ENCODE results near the gene GAS2L2. TPM values are rescaled to one million over a fixed set of nuclear protein-coding genes. Genes with fewer than 3 reads are reported as not detected.

The GAS2L2 gene
- total and polyA plus RNA-seq, 12 donors, result 0.03 to 0.89 (median 0.14) TPM; not detected in 4

GRCh38 chr17:35715416-35715815, 37.6 kb downstream of the GAS2L2 start:
- Histone ChIP-seq H3K27me3 (no peaks in the 10 kb centered on the region), H3K4me1 (peaks cover 9 to 60% (median 38%) of the 10 kb centered on the region in 9 donors), H3K36me3 (peaks cover 0 to 95% (median 9%) of the 10 kb centered on the region in 9 donors), H3K27ac (peak overlapping the region in 6 of 10 donors; percentile 72 to 92 (median 86)), H3K9me3 (no peaks in the 10 kb centered on the region), H3K4me3 (no peak overlapping the region)
- TF ChIP-seq CTCF (IDR thresholded peaks at IDR 0.05), result no peak
- intact Hi-C loops (cut with DNase I), result no loop called here
- ATAC-seq (no peak), DNase-seq (no peak)

- TF ChIP-seq CTCF (IDR thresholded peaks at IDR 0.05), result no peak
- intact Hi-C loops (cut with DNase I), result no loop called here
- Histone ChIP-seq H3K4me1 (peaks cover 9 to 60% (median 38%) of the 10 kb centered on the region in 9 donors), H3K9me3 (no peaks in the 10 kb centered on the region), H3K27ac (peak overlapping the region in 8 of 10 donors; percentile 34 to 92 (median 84)), H3K4me3 (no peak overlapping the region), H3K27me3 (no peaks in the 10 kb centered on the region), H3K36me3 (peaks cover 0 to 96% (median 11%) of the 10 kb centered on the region in 9 donors)
- WGBS, 2 donors, result 82 to 93% methylated on average over 2 of the region's 2 CpGs
- no peak for ATAC-seq
- no peak for DNase-seq
Measured at GRCh38 chr17:35714988-35715387, 38.1 kb downstream of the GAS2L2 start.

GRCh38 chr17:35713069-35713728, 39.8 kb downstream of the GAS2L2 start:
- H3K4me3 ChIP-seq, result peak overlapping the region in 2 of 10 donors; percentile 4 to 9
- H3K36me3 ChIP-seq, result peaks cover 0 to 90% (median 9%) of the 10 kb centered on the region in 9 donors
- DNase-seq (peak in 1 of 2 donors; percentile 51), ATAC-seq (peak; percentile 89 to 95 (median 92))
- H3K9me3 ChIP-seq, result no peaks in the 10 kb centered on the region
- WGBS, 2 donors, result 6 to 11% methylated on average over 7 of the region's 7 CpGs
- peaks cover 11 to 77% (median 52%) of the 10 kb centered on the region in 9 donors for H3K4me1 ChIP-seq
- intact Hi-C loops (cut with DNase I), result no loop called here
- H3K27me3 ChIP-seq, result no peaks in the 10 kb centered on the region
- H3K27ac ChIP-seq, result peak overlapping the region; percentile 63 to 92 (median 79)
- TF ChIP-seq CTCF (IDR thresholded peaks at IDR 0.05), result no peak

DNA sequence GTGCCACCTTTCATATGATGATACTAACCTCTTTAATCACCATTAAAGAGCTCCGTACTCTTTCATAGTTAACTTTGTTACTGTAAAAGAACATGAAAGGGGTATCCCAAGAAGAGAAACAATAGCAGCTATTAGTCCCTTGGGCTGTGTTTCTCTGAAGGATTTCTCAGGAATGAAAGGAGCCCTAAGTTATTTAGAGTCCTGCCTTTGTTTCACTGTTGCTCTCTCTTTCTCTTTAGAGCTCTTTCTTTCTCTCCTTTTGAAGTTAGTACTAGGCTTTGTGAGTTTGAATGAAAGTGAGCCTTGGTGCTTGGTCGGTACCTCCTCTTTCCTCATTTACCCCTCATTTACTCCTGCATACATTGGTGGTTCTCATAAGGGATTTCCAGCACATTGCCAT, 42.1 kb downstream of the GAS2L2 start:
- intact Hi-C loops (cut with DNase I), result no loop called here
- no peak overlapping the region for H3K27ac ChIP-seq
- no peak overlapping the region for H3K4me3 ChIP-seq
- H3K36me3 ChIP-seq, result peaks cover 0 to 73% (median 9%) of the 10 kb centered on the region in 9 donors
- 91 to 97% methylated on average over 2 of the region's 2 CpGs for WGBS, 2 donors
- DNase-seq (no peak), ATAC-seq (no peak)
- H3K27me3 ChIP-seq, result no peaks in the 10 kb centered on the region
- no peaks in the 10 kb centered on the region for H3K9me3 ChIP-seq
- no peak for TF ChIP-seq CTCF (IDR thresholded peaks at IDR 0.05)
- H3K4me1 ChIP-seq, result peaks cover 11 to 72% (median 57%) of the 10 kb centered on the region in 9 donors
